Measurements from ENCODE around the gene ARL2BP. TPM values are rescaled to one million over a fixed set of nuclear protein-coding genes. Genes with fewer than 3 reads are reported as not detected.

ARL2BP gene
- total RNA-seq, 1 donor from 2014 or later, result 46.7 TPM

- Mint-ChIP-seq H3K9me3 (ENCODE audit: unreplicated experiment) (no peaks in the 10 kb centered on the region), H3K27me3 (ENCODE audit: unreplicated experiment) (no peaks in the 10 kb centered on the region), H3K4me3 (ENCODE audit: unreplicated experiment) (no peak overlapping the region), H3K36me3 (ENCODE audit: low read depth, unreplicated experiment) (peaks cover 14% of the 10 kb centered on the region), H3K27ac (ENCODE audit: unreplicated experiment) (no peak overlapping the region), H3K4me1 (ENCODE audit: unreplicated experiment) (no peaks in the 10 kb centered on the region)
- no peak for DNase-seq (ENCODE audit: low spot score)
- no peak for TF ChIP-seq CTCF (IDR thresholded peaks at IDR 0.05; ENCODE audit: unreplicated experiment)
These were observed 42.8 kb upstream of the ARL2BP start for GRCh38 chr16:57202095-57202886.

- DNase-seq (ENCODE audit: low spot score), result no peak
- no peak overlapping the region for H3K4me3 Mint-ChIP-seq (ENCODE audit: unreplicated experiment)
- TF ChIP-seq CTCF (IDR thresholded peaks at IDR 0.05; ENCODE audit: unreplicated experiment), result no peak
- H3K27me3 Mint-ChIP-seq (ENCODE audit: unreplicated experiment), result no peaks in the 10 kb centered on the region
- no peaks in the 10 kb centered on the region for H3K9me3 Mint-ChIP-seq (ENCODE audit: unreplicated experiment)
- no peaks in the 10 kb centered on the region for H3K4me1 Mint-ChIP-seq (ENCODE audit: unreplicated experiment)
- H3K27ac Mint-ChIP-seq (ENCODE audit: unreplicated experiment), result no peak overlapping the region
- H3K36me3 Mint-ChIP-seq (ENCODE audit: low read depth, unreplicated experiment), result peaks cover 19% of the 10 kb centered on the region
These were observed 41.6 kb upstream of the ARL2BP start for GRCh38 chr16:57203451-57203850.

- H3K4me1 Mint-ChIP-seq (ENCODE audit: unreplicated experiment), result no peaks in the 10 kb centered on the region
- H3K27me3 Mint-ChIP-seq (ENCODE audit: unreplicated experiment), result no peaks in the 10 kb centered on the region
- H3K4me3 Mint-ChIP-seq (ENCODE audit: unreplicated experiment), result no peak overlapping the region
- H3K36me3 Mint-ChIP-seq (ENCODE audit: low read depth, unreplicated experiment), result peaks cover 24% of the 10 kb centered on the region
- peak; percentile 9 for DNase-seq (ENCODE audit: low spot score)
- TF ChIP-seq CTCF (IDR thresholded peaks at IDR 0.05; ENCODE audit: unreplicated experiment), result peak; percentile 51
- H3K27ac Mint-ChIP-seq (ENCODE audit: unreplicated experiment), result no peak overlapping the region
- H3K9me3 Mint-ChIP-seq (ENCODE audit: unreplicated experiment), result no peaks in the 10 kb centered on the region
These were observed 40.4 kb upstream of the ARL2BP start for GRCh38 chr16:57204675-57205074.

GRCh38 chr16:57208926-57209325 lies 36.1 kb upstream of the ARL2BP start:
- Mint-ChIP-seq H3K36me3 (ENCODE audit: low read depth, unreplicated experiment) (peaks cover 40% of the 10 kb centered on the region), H3K4me3 (ENCODE audit: unreplicated experiment) (peak overlapping the region; percentile 47), H3K27ac (ENCODE audit: unreplicated experiment) (no peak overlapping the region), H3K9me3 (ENCODE audit: unreplicated experiment) (no peaks in the 10 kb centered on the region), H3K4me1 (ENCODE audit: unreplicated experiment) (no peaks in the 10 kb centered on the region), H3K27me3 (ENCODE audit: unreplicated experiment) (no peaks in the 10 kb centered on the region)
- no peak for DNase-seq (ENCODE audit: low spot score)
- no peak for TF ChIP-seq CTCF (IDR thresholded peaks at IDR 0.05; ENCODE audit: unreplicated experiment)

GRCh38 chr16:57209780-57210179 lies 35.3 kb upstream of the ARL2BP start:
- H3K27ac Mint-ChIP-seq (ENCODE audit: unreplicated experiment), result no peak overlapping the region
- peaks cover 41% of the 10 kb centered on the region for H3K36me3 Mint-ChIP-seq (ENCODE audit: low read depth, unreplicated experiment)
- no peaks in the 10 kb centered on the region for H3K27me3 Mint-ChIP-seq (ENCODE audit: unreplicated experiment)
- no peaks in the 10 kb centered on the region for H3K4me1 Mint-ChIP-seq (ENCODE audit: unreplicated experiment)
- no peak for DNase-seq (ENCODE audit: low spot score)
- no peak for TF ChIP-seq CTCF (IDR thresholded peaks at IDR 0.05; ENCODE audit: unreplicated experiment)
- no peaks in the 10 kb centered on the region for H3K9me3 Mint-ChIP-seq (ENCODE audit: unreplicated experiment)
- no peak overlapping the region for H3K4me3 Mint-ChIP-seq (ENCODE audit: unreplicated experiment)
